H1 (cell line): ENCODE results near the gene PRKAG3. TPM values are rescaled to one million over a fixed set of nuclear protein-coding genes. Genes with fewer than 3 reads are reported as not detected.
A peak's percentile ranks its signal among the peaks of the same experiment; 100 is the strongest.

ENCODE experiments used
- CTCF ChIA-PET: fragments of 300-600 bp; sonication (Branson Sonifier 250); formaldehyde crosslinking; loops from one replicate; lab custom pipeline; 2021; ENCODE audit not compliant: partially characterized antibody; lab: Charles Lee
- POLR2A ChIA-PET: fragments of 300-600 bp; sonication (Branson Sonifier 250); formaldehyde crosslinking; loops from one replicate; lab custom pipeline; 2021; ENCODE audit warnings: inconsistent platforms; ENCODE audit not compliant: partially characterized antibody; lab: Charles Lee
- DNase-seq, 2 experiments: peaks; one replicate each; pipeline versions ENCODE4 v3.0.0 to v3.0.0-alpha.2; 2010 to 2022; ENCODE audit warnings: low spot score in 2 of 2, low read depth in 1 of 2, mixed read lengths in 1 of 2
- FAIRE-seq: peaks from 2 replicates; lab custom pipeline; 2011; peaks lifted over from hg19 to GRCh38; lab: Jason Lieb, UNC
- H2AFZ ChIP-seq: 2 replicates; pipeline ENCODE4 v1.8.1; 2012; ENCODE audit warnings: low read length, inconsistent platforms
- H2AK5ac ChIP-seq: 2 replicates; pipeline ENCODE4 v1.6.1; 2013; ENCODE audit warnings: low read depth, low read length
- H2BK120ac ChIP-seq: replicated peaks from 2 replicates; pipeline ENCODE3; 2013; ENCODE audit warnings: low read depth, low read length, inconsistent platforms
- H2BK12ac ChIP-seq: 2 replicates; pipeline ENCODE4 v1.6.1; 2013; ENCODE audit warnings: low read depth, low read length
- H2BK15ac ChIP-seq: 2 replicates; pipeline ENCODE4 v1.6.1; 2013; ENCODE audit warnings: low read length
- H2BK20ac ChIP-seq: 2 replicates; pipeline ENCODE4 v1.6.1; 2013; ENCODE audit warnings: low read length
- H2BK5ac ChIP-seq: 2 replicates; pipeline ENCODE4 v1.6.1; 2013; ENCODE audit warnings: low read depth, low read length
- H3K14ac ChIP-seq: 2 replicates; pipeline ENCODE4 v1.6.1; 2013; ENCODE audit warnings: inconsistent platforms; ENCODE audit not compliant: insufficient read length
- H3K18ac ChIP-seq: 2 replicates; pipeline ENCODE4 v1.6.1; 2013; ENCODE audit warnings: low read length; ENCODE audit errors: extremely low read depth
- H3K23ac ChIP-seq: 2 replicates; pipeline ENCODE4 v1.6.1; 2013; ENCODE audit warnings: inconsistent platforms; ENCODE audit not compliant: insufficient read length
- H3K23me2 ChIP-seq: 2 replicates; pipeline ENCODE4 v1.6.1; 2013; ENCODE audit warnings: low read depth, low read length
- H3K27ac ChIP-seq: 2 replicates; pipeline ENCODE4 v1.6.1; 2011; ENCODE audit warnings: low read depth, low read length, inconsistent platforms
- H3K27me3 ChIP-seq, 4 experiments: replicated peaks in 1 of 4; 1 replicate in 1 of 4; 2 replicates in 3 of 4; pipeline versions ENCODE4 v1.6.1 to v1.8.1; 2011 to 2013; ENCODE audit warnings: low read length in 3 of 4, mild to moderate bottlenecking in 3 of 4, inconsistent platforms in 2 of 4, mixed read lengths in 2 of 4, moderate library complexity in 1 of 4; ENCODE audit not compliant: control insufficient read depth in 3 of 4, insufficient read depth in 3 of 4; ENCODE audit errors: extremely low read depth in 1 of 4
- H3K36me3 ChIP-seq, 4 experiments: 2 replicates each; pipeline versions ENCODE4 v1.6.1 to v1.8.1; 2011 to 2013; ENCODE audit warnings: mild to moderate bottlenecking in 4 of 4, low read length in 3 of 4, moderate library complexity in 2 of 4, control low read depth in 1 of 4, inconsistent platforms in 1 of 4; ENCODE audit not compliant: insufficient read depth in 4 of 4, control insufficient read depth in 2 of 4
- H3K4ac ChIP-seq: replicated peaks from 2 replicates; pipeline ENCODE3; 2013; ENCODE audit warnings: low read length, low read depth, mixed read lengths, inconsistent platforms; ENCODE audit not compliant: insufficient read length
- H3K4me1 ChIP-seq, 4 experiments: replicated peaks in 1 of 4; 1 replicate in 1 of 4; 2 replicates in 3 of 4; pipeline versions ENCODE4 v1.6.1 to v1.8.1; 2011 to 2013; ENCODE audit warnings: low read length in 3 of 4, inconsistent platforms in 2 of 4, mixed read lengths in 1 of 4; ENCODE audit not compliant: insufficient read depth in 4 of 4, control insufficient read depth in 3 of 4
- H3K4me2 ChIP-seq, 2 experiments: 2 replicates each; pipeline versions ENCODE4 v1.6.1 to v1.8.1; 2011 to 2013; ENCODE audit warnings: low read depth in 2 of 2, low read length in 2 of 2, control low read depth in 1 of 2, inconsistent platforms in 1 of 2, mild to moderate bottlenecking in 1 of 2; ENCODE audit not compliant: insufficient read depth in 1 of 2
- H3K4me3 ChIP-seq, 4 experiments: fragments of 200-600, 300-600 bp in 1 of 4; sonication (generic), shearing (Covaris generic), sonication (Bioruptor Twin) in 1 of 4; 2 replicates each; pipeline versions ENCODE4 v1.5.1 to v1.8.1; 2011 to 2016; ENCODE audit warnings: low read length in 4 of 4, low read depth in 3 of 4, control low read depth in 2 of 4, inconsistent platforms in 2 of 4, mild to moderate bottlenecking in 2 of 4, mixed read lengths in 1 of 4, moderate library complexity in 1 of 4; ENCODE audit not compliant: insufficient read depth in 2 of 4; ENCODE audit errors: extremely low read depth in 1 of 4
- H3K56ac ChIP-seq: replicated peaks from 2 replicates; pipeline ENCODE3; 2013; ENCODE audit warnings: low read depth, mild to moderate bottlenecking, mixed read lengths, low read length, inconsistent platforms; ENCODE audit not compliant: insufficient read length
- H3K79me1 ChIP-seq: 2 replicates; pipeline ENCODE4 v1.6.1; 2013; ENCODE audit warnings: low read depth, low read length, control low read depth
- H3K79me2 ChIP-seq, 2 experiments: 2 replicates each; pipeline versions ENCODE4 v1.6.1 to v1.8.1; 2012 to 2013; ENCODE audit warnings: low read length in 2 of 2, mild to moderate bottlenecking in 2 of 2, inconsistent platforms in 1 of 2; ENCODE audit not compliant: insufficient read depth in 2 of 2, control insufficient read depth in 1 of 2
- H3K9ac ChIP-seq, 4 experiments: replicated peaks in 1 of 4; 1 replicate in 1 of 4; 2 replicates in 3 of 4; pipeline versions ENCODE4 v1.6.1 to v1.8.1; 2011 to 2013; ENCODE audit warnings: low read depth in 3 of 4, low read length in 3 of 4, control low read depth in 2 of 4, mild to moderate bottlenecking in 2 of 4, moderate library complexity in 2 of 4, inconsistent platforms in 1 of 4; ENCODE audit errors: extremely low read depth in 1 of 4
- H3K9me3 ChIP-seq, 2 experiments: 2 replicates each; pipeline versions ENCODE4 v1.6.1 to v1.8.1; 2012 to 2013; ENCODE audit warnings: mild to moderate bottlenecking in 2 of 2, moderate library complexity in 2 of 2, control low read depth in 1 of 2, inconsistent platforms in 1 of 2, low read depth in 1 of 2, low read length in 1 of 2, mixed read lengths in 1 of 2; ENCODE audit not compliant: insufficient read depth in 2 of 2
- H4K20me1 ChIP-seq, 2 experiments: replicated peaks in 1 of 2; 2 replicates each; pipeline versions ENCODE3 to v1.8.1; 2011 to 2013; ENCODE audit warnings: inconsistent platforms in 2 of 2, low read length in 2 of 2, mild to moderate bottlenecking in 1 of 2; ENCODE audit not compliant: insufficient read depth in 2 of 2, control insufficient read depth in 1 of 2
- H4K5ac ChIP-seq: 2 replicates; pipeline ENCODE4 v1.6.1; 2013; ENCODE audit warnings: low read length, low read depth, mixed read lengths, inconsistent platforms; ENCODE audit not compliant: insufficient read length
- H4K8ac ChIP-seq: 2 replicates; pipeline ENCODE4 v1.8.0; 2013; ENCODE audit warnings: mild to moderate bottlenecking, moderate library complexity, low read length, inconsistent platforms; ENCODE audit not compliant: insufficient read depth; ENCODE audit errors: extremely low read depth
- H4K91ac ChIP-seq: replicated peaks from 2 replicates; pipeline ENCODE3; 2013; ENCODE audit warnings: low read length, mixed read lengths, inconsistent platforms; ENCODE audit not compliant: insufficient read length
- CBX5 ChIP-seq: fragments of 300-800, 300-1000 bp; sonication (generic); IDR thresholded peaks from 2 replicates; pipeline ENCODE4 v1.7.1; 2016; ENCODE audit warnings: antibody characterized with exemption, low read length, low read depth
- EZH2 ChIP-seq: fragments of 200-600 bp; sonication (generic); IDR thresholded peaks from 2 replicates; pipeline ENCODE4 v1.7.1; 2012; ENCODE audit warnings: low read depth, mild to moderate bottlenecking, moderate library complexity, low read length, inconsistent platforms; ENCODE audit not compliant: severe bottlenecking
- KDM1A ChIP-seq: fragments of 200-600, 300-600 bp; sonication (generic); IDR thresholded peaks from 2 replicates; pipeline ENCODE4 v1.7.1; 2016; ENCODE audit warnings: mild to moderate bottlenecking, low read length, borderline replicate concordance
- RNF2 ChIP-seq: fragments of 200-900, 300-1000 bp; sonication (generic); IDR thresholded peaks from 2 replicates; pipeline ENCODE4 v1.7.1; 2016; ENCODE audit warnings: borderline replicate concordance, low read depth, mild to moderate bottlenecking, antibody characterized with exemption, low read length; ENCODE audit not compliant: poor library complexity, severe bottlenecking; ENCODE audit errors: missing control alignments
- SIX5 ChIP-seq: IDR thresholded peaks from 2 replicates; pipeline ENCODE4 v1.6.1; 2011; ENCODE audit warnings: mild to moderate bottlenecking, low read depth, low read length
- SUZ12 ChIP-seq: fragments of 200-600 bp; sonication (generic); IDR thresholded peaks from 2 replicates; pipeline ENCODE4 v1.6.1; 2012; ENCODE audit warnings: mild to moderate bottlenecking, inconsistent platforms, low read length, moderate library complexity, mixed read lengths
- TAF1 ChIP-seq: IDR thresholded peaks from 2 replicates; pipeline ENCODE4 v1.6.1; 2011; ENCODE audit warnings: mild to moderate bottlenecking, low read depth, low read length
- USF2 ChIP-seq: IDR thresholded peaks from 2 replicates; pipeline ENCODE4 v1.6.1; 2011; ENCODE audit warnings: low read length, improper control_type of control experiment
- WGBS, 2 experiments: shearing (Covaris generic) in 1 of 2; methylation state at CpG; one replicate each; pipeline versions ENCODE4 v1.1.6 to v1.1.7; 2013 to 2015; ENCODE audit warnings: low lambda C conversion rate in 2 of 2, mixed read lengths in 2 of 2, inconsistent platforms in 1 of 2, low coverage in 1 of 2, missing lambda C conversion rate in 1 of 2; ENCODE audit not compliant: insufficient replicate concordance in 2 of 2, insufficient coverage in 1 of 2, insufficient read length in 1 of 2; ENCODE audit errors: extremely low coverage in 1 of 2, missing lambda C conversion rate in 1 of 2; 5-methylcytosine and 5-hydroxymethylcytosine counted together
- polyA plus RNA-seq, 7 experiments: library from polyadenylated mRNA; depleted of rRNA in 3 of 7; stranded (reverse) in 5 of 7; unstranded in 2 of 7; fragments of >200 nt in 5 of 7; fragments of 200-250 nt in 2 of 7; gene quantifications; 1 replicate in 5 of 7; 2 replicates in 1 of 7; 4 replicates in 1 of 7; pipeline versions ENCODE4 v1.2.1 to v1.2.3, GENCODE V29; 2011 to 2013; ENCODE audit warnings: missing spikeins in 2 of 7, mixed read lengths in 2 of 7
- total RNA-seq: library from RNA; stranded (reverse); fragmentation: NEBNext Ultra II Directional; extraction: Animal tissue kit (Norgen Biotek cat#: 25700); gene quantifications from 2 replicates; pipeline ENCODE4 v1.2.1, GENCODE V29; 2021

Gene PRKAG3
- total and polyA plus RNA-seq, 2 of the 8 experiments (the other 6 are each of a cell fraction or from before 2014, with no cell fraction given): not detected

GRCh38 chr2:218871345-218872302 is 40.0 kb upstream of the PRKAG3 start:
- peak overlapping the region; percentile 53; the same call in 1 of the 2 replicates for H2BK15ac ChIP-seq
- no peak overlapping the region for H3K27ac ChIP-seq
- peak overlapping the region; percentile 84 for H2BK12ac ChIP-seq
- peaks cover 0 to 24% (median 12%) of the 10 kb centered on the region in 4 experiments; a peak in 6 of 7 replicates for H3K4me1 ChIP-seq
- H3K23me2 ChIP-seq: peaks cover 6% of the 10 kb centered on the region; the same call in 1 of the 2 replicates
- H2BK120ac ChIP-seq: no peak overlapping the region
- H3K79me1 ChIP-seq: no peaks in the 10 kb centered on the region
- FAIRE-seq (no peak), DNase-seq (no peak)
- peak overlapping the region; percentile 48; the same call in 1 of the 2 replicates for H2BK20ac ChIP-seq
- H4K20me1 ChIP-seq: peaks cover 20 to 30% of the 10 kb centered on the region in 2 experiments
- peaks cover 0 to 12% (median 0%) of the 10 kb centered on the region in 4 experiments; a peak in 1 of 8 replicates for H3K36me3 ChIP-seq
- ChIA-PET POLR2A (interaction anchor here (0.9 to 1.3 kb wide), 3 partner anchors 11 to 109 kb away, joined by 3 to 4 read pairs (median 3); no protein-coding TSS in a partner anchor), CTCF (interaction anchor here (1.1 to 21.8 kb wide), 11 partner anchors 8 to 132 kb away, joined by 3 to 783 read pairs (median 11); partner anchors contain the start of genes CRYBA2, WNT10A and WNT6)
- peak overlapping the region in 1 of 4 experiments; percentile 43; a peak in 2 of 8 replicates for H3K4me3 ChIP-seq
- H3K9me3 ChIP-seq: no peaks in the 10 kb centered on the region; a peak in 1 of 4 replicates
- H4K8ac ChIP-seq: no peak overlapping the region
- H3K27me3 ChIP-seq: peaks cover 90 to 100% (median 98%) of the 10 kb centered on the region in 4 experiments
- WGBS, 2 experiments: 14% methylated on average over 40 of the region's 60 CpGs; no CpG with 5 or more reads in 1 of the 2 experiments
- H3K14ac ChIP-seq: no peak overlapping the region
- H3K23ac ChIP-seq: no peak overlapping the region
- 0 out of 2 replicates have a peak overlapping the region, but pooled peaks have one; percentile 89 for H2AK5ac ChIP-seq
- no peak overlapping the region for H2AFZ ChIP-seq
- no peak overlapping the region for H4K91ac ChIP-seq
- peak overlapping the region; percentile 23 to 58; a peak in 3 of 4 replicates for H3K4me2 ChIP-seq
- no peak overlapping the region for H3K56ac ChIP-seq
- no peak overlapping the region for H3K9ac ChIP-seq
- H3K79me2 ChIP-seq: no peaks in the 10 kb centered on the region
- H2BK5ac ChIP-seq: peak overlapping the region; percentile 66; the same call in 1 of the 2 replicates
- H3K18ac ChIP-seq: no peak overlapping the region; the same call in 1 of the 2 replicates
- no peak overlapping the region for H4K5ac ChIP-seq
- H3K4ac ChIP-seq: no peak overlapping the region
- TF ChIP-seq EZH2 (peak; percentile 96), CBX5 (no peak), USF2 (0 out of 2 replicates have a peak, but pooled peaks have one; percentile 13), SIX5 (no peak), KDM1A (no peak), SUZ12 (peak; percentile 98), RNF2 (peak; percentile 81), TAF1 (no peak)
